Prostate gland (tissue), 2 donors: ENCODE results near the gene TOB1. TPM values are rescaled to one million over a fixed set of nuclear protein-coding genes. Genes with fewer than 3 reads are reported as not detected.
"Not testable (repeated sequence)": the region's sequence is repeated elsewhere in the genome, so short reads cannot be mapped to it uniquely, and the experiment has no call there.

ENCODE experiments used
- DNase-seq: peaks from one replicate; pipeline ENCODE4 v3.0.0-alpha.2; 2019; ENCODE audit warnings: low spot score
- H3K27ac ChIP-seq, 2 donors: fragments of 200-600 bp; sonication (generic); 2 replicates each; pipeline ENCODE4 v1.5.1; 2017 to 2019
- H3K27me3 ChIP-seq: fragments of 200-600 bp; sonication (generic); replicated peaks from 2 replicates; pipeline ENCODE4 v1.5.1; 2019; ENCODE audit not compliant: insufficient read depth
- H3K36me3 ChIP-seq, 2 donors: fragments of 200-600 bp; sonication (generic); 1 replicate in 1 of 2; 2 replicates in 1 of 2; pipeline versions ENCODE4 v1.5.1 to v1.8.1; 2017 to 2019
- H3K4me1 ChIP-seq: fragments of 200-600 bp; sonication (generic); replicated peaks from 2 replicates; pipeline ENCODE4 v1.5.1; 2019
- H3K4me3 ChIP-seq, 2 donors: fragments of 200-600 bp; sonication (generic); 2 replicates each; pipeline ENCODE4 v1.5.1; 2017 to 2019
- H3K9me3 ChIP-seq: fragments of 200-600 bp; sonication (generic); 2 replicates; pipeline ENCODE4 v1.5.1; 2017
- CTCF ChIP-seq, 4 experiments: fragments of 200-600 bp in 2 of 4; fragments of 450-650 bp in 2 of 4; sonication (generic) in 2 of 4; IDR thresholded peaks; 1 replicate in 3 of 4; 2 replicates in 1 of 4; pipeline ENCODE4 v1.5.1; 2016 to 2019; ENCODE audit warnings: antibody characterized with exemption in 4 of 4, mild to moderate bottlenecking in 2 of 4, moderate library complexity in 2 of 4
- POLR2A ChIP-seq: fragments of 450-650 bp; IDR thresholded peaks from one replicate; pipeline ENCODE4 v1.6.1; 2016; ENCODE audit warnings: antibody characterized with exemption, mild to moderate bottlenecking
- POLR2AphosphoS5 ChIP-seq: sonication (generic); formaldehyde crosslinking; IDR thresholded peaks from one replicate; pipeline ENCODE4 v1.6.1; 2017; ENCODE audit warnings: antibody characterized with exemption
- WGBS: methylation state at CpG from one replicate; pipeline ENCODE4 v1.1.5; 2018; 5-methylcytosine and 5-hydroxymethylcytosine counted together
- intact Hi-C: fragments of 100-400 bp; cut with DNase I; formaldehyde crosslinking; loops from one replicate; pipeline ENCODE4 v1.14.2; 2022
- total RNA-seq, 2 donors: library from RNA; depleted of rRNA; stranded (reverse); fragments of >200 nt; gene quantifications; one replicate each; pipeline ENCODE4 v1.1.0, GENCODE V29; 2016

The TOB1 gene
- total RNA-seq, 2 donors from 2014 or later = 37.1 to 64.7 TPM

- intact Hi-C loops = no loop called here
- DNase-seq = no peak
- WGBS = 95% methylated on average over 7 of the region's 7 CpGs
- H3K9me3 ChIP-seq = no peaks in the 10 kb centered on the region
- no peaks in the 10 kb centered on the region for H3K4me1 ChIP-seq
- H3K36me3 ChIP-seq = no peaks in the 10 kb centered on the region
- H3K27ac ChIP-seq = no peak overlapping the region
- no peak overlapping the region for H3K4me3 ChIP-seq
- H3K27me3 ChIP-seq = no peaks in the 10 kb centered on the region
- TF ChIP-seq POLR2A (no peak), CTCF (IDR thresholded peaks at IDR 0.05) (no peak), POLR2AphosphoS5 (no peak)
These were observed 16.7 kb upstream of the TOB1 start for GRCh38 chr17:50882851-50883250.

- TF ChIP-seq POLR2A = no peak
- no peak for TF ChIP-seq CTCF (IDR thresholded peaks at IDR 0.05)
- TF ChIP-seq POLR2AphosphoS5 = no peak
- DNase-seq = no peak
- no peaks in the 10 kb centered on the region for H3K36me3 ChIP-seq
- intact Hi-C loops = no loop called here
- no peaks in the 10 kb centered on the region for H3K27me3 ChIP-seq
- no peaks in the 10 kb centered on the region for H3K9me3 ChIP-seq
- no peak overlapping the region for H3K27ac ChIP-seq
- H3K4me3 ChIP-seq = no peak overlapping the region
- no peaks in the 10 kb centered on the region for H3K4me1 ChIP-seq
- 92% methylated on average over 2 of the region's 2 CpGs for WGBS
These were observed 15.0 kb upstream of the TOB1 start for GRCh38 chr17:50881182-50881581.

- no peaks in the 10 kb centered on the region for H3K36me3 ChIP-seq
- 94% methylated on average over 5 of the region's 5 CpGs for WGBS
- DNase-seq = no peak
- no peaks in the 10 kb centered on the region for H3K9me3 ChIP-seq
- no peaks in the 10 kb centered on the region for H3K27me3 ChIP-seq
- intact Hi-C loops = no loop called here
- no peak overlapping the region for H3K4me3 ChIP-seq
- no peak overlapping the region for H3K27ac ChIP-seq
- no peaks in the 10 kb centered on the region for H3K4me1 ChIP-seq
- no peak for TF ChIP-seq POLR2AphosphoS5
- no peak for TF ChIP-seq CTCF (IDR thresholded peaks at IDR 0.05)
- no peak for TF ChIP-seq POLR2A
These were observed 12.9 kb upstream of the TOB1 start for GRCh38 chr17:50879086-50879485.

GRCh38 chr17:50877838-50878237 is 11.7 kb upstream of the TOB1 start:
- Histone ChIP-seq H3K4me1 (no peaks in the 10 kb centered on the region), H3K36me3 (no peaks in the 10 kb centered on the region), H3K4me3 (no peak overlapping the region), H3K9me3 (no peaks in the 10 kb centered on the region), H3K27me3 (no peaks in the 10 kb centered on the region), H3K27ac (no peak overlapping the region)
- 97% methylated on average over 1 of the region's 1 CpG for WGBS
- no peak for TF ChIP-seq POLR2AphosphoS5
- no peak for TF ChIP-seq CTCF (IDR thresholded peaks at IDR 0.05)
- no peak for TF ChIP-seq POLR2A
- no peak for DNase-seq
- intact Hi-C loops = no loop called here

GRCh38 chr17:50877042-50877441 is 10.9 kb upstream of the TOB1 start:
- H3K4me3 ChIP-seq, H3K27ac ChIP-seq, H3K36me3 ChIP-seq, H3K9me3 ChIP-seq, H3K27me3 ChIP-seq, DNase-seq, H3K4me1 ChIP-seq, intact Hi-C loops: not testable (repeated sequence)
- WGBS = 98% methylated on average over 9 of the region's 9 CpGs
